ENCODE data around the gene FSIP1. TPM values are rescaled to one million over a fixed set of nuclear protein-coding genes. Genes with fewer than 3 reads are reported as not detected.

The FSIP1 gene
- total and polyA plus RNA-seq, 5 donors = 0.16 to 0.53 (median 0.34) TPM

DNA sequence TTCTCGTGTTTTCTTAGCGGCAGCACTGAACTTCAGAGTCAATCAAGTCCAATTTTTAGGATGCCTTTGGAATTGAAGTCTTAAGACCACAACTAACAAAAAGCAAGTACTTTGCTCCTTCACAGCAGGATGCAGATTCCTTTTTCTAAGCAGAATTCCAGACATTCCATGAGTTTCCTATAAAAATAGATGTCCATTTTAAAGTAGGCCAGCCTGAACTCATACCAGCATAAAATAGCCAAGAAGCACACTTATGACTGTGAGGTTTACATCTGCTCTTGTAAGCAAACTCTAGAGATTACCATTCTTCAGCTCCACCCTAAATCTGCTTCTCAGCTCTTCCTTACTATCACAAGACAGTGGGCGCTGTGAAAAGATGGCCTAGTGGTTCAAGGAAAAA lies 116.0 kb downstream of the FSIP1 start:
- H3K4me1 ChIP-seq (ENCODE audit: control insufficient read depth, insufficient read depth, low read length) = no peaks in the 10 kb centered on the region
- no peaks in the 10 kb centered on the region for H3K9me3 ChIP-seq (ENCODE audit: control insufficient read depth, low read length)
- ATAC-seq = no peak
- no peak overlapping the region for H3K4me3 ChIP-seq (ENCODE audit: low read length)
- intact Hi-C loops (cut with DNase I) = no loop called here
- no peak for DNase-seq
- 90% methylated on average over 3 of the region's 3 CpGs for WGBS
- no peaks in the 10 kb centered on the region for H3K27me3 ChIP-seq (ENCODE audit: control insufficient read depth, insufficient read depth)
- no peak overlapping the region for H3K27ac ChIP-seq (ENCODE audit: low read length)

DNA sequence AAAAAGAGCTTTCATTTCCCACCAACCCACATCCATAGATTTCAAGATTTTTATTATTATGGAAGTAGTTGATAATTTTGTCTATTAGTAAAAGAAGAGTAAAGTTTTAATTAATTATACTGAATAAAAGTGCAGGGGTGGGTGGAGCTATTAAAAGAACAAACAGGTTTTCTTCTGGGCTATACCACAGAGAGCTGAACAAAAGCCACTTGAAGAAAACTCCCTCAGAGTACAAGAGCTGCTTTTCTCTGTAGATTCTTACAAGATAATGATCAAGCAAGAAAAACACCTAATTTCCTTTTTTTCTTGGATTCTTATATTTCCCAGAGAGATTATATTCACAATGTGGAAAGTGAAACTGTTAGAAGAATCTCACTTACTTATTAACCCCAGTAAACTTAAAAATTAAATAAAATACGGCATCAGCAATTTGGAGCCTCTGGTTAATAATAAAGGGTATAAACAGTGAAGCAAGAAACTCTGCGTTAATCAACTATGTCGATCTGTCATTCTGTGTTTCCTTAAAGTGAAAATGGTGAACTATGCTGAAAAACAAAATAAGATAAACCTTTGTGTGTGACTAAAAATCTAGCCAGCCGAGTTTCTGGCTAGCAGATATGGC lies 116.9 kb downstream of the FSIP1 start:
- no peaks in the 10 kb centered on the region for H3K27me3 ChIP-seq (ENCODE audit: control insufficient read depth, insufficient read depth)
- H3K27ac ChIP-seq (ENCODE audit: low read length) = no peak overlapping the region
- H3K4me1 ChIP-seq (ENCODE audit: control insufficient read depth, insufficient read depth, low read length) = no peaks in the 10 kb centered on the region
- no peak overlapping the region for H3K4me3 ChIP-seq (ENCODE audit: low read length)
- no peaks in the 10 kb centered on the region for H3K9me3 ChIP-seq (ENCODE audit: control insufficient read depth, low read length)
- no peak for ATAC-seq
- 70% methylated on average over 4 of the region's 4 CpGs for WGBS
- DNase-seq = no peak
- intact Hi-C loops (cut with DNase I) = no loop called here

DNA sequence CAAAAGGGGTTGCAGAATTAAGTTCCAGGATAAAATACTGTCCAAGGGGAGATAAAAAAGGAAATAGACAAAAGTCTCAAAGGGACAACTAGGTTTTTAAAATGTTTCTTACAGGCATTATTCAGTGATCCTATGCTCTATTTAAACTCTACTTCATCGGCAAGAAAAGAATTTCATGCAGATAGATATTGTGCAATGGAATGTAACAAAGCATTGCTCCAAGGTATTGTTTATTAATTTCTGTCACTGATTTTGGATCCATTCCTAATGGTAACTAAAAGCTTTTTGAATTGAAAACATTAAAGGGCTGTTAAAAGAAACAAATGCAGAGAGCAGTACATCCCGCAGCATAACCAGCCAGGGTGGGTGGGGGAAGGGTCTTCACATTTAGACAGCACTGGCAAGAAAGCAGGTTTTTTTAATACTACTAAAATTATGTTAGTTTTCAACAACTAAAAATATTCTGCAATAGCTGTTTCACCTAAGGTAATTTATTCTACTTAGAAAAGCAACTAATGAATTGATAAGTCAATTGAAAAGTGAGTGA lies 118.9 kb downstream of the FSIP1 start:
- ATAC-seq (no peak), DNase-seq (no peak)
- intact Hi-C loops (cut with DNase I) = no loop called here
- Histone ChIP-seq H3K9me3 (ENCODE audit: control insufficient read depth, low read length) (no peaks in the 10 kb centered on the region), H3K4me1 (ENCODE audit: control insufficient read depth, insufficient read depth, low read length) (no peaks in the 10 kb centered on the region), H3K27me3 (ENCODE audit: control insufficient read depth, insufficient read depth) (no peaks in the 10 kb centered on the region), H3K4me3 (ENCODE audit: low read length) (no peak overlapping the region), H3K27ac (ENCODE audit: low read length) (no peak overlapping the region)
- WGBS = 73% methylated on average over 2 of the region's 2 CpGs

DNA sequence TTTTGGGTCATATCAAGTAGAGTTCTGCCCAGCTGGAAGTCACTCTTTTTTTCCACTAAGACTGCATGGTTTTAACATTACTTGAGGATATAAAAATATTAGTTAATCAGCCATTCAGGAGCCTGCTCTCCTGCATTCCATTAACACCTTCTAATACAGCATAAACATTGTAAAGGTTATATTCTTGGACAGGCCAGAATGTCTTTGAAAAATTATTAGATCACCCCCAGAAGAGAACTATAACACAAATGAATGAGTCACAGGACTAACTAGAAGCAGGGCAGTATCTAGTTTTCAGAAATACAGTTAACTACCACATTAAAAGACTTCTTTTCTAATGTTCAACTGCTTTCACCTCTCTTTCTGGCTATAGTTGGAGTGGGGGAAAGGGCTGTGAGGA lies 120.9 kb downstream of the FSIP1 start:
- no peak for DNase-seq
- no peak overlapping the region for H3K27ac ChIP-seq (ENCODE audit: low read length)
- no peaks in the 10 kb centered on the region for H3K4me1 ChIP-seq (ENCODE audit: control insufficient read depth, insufficient read depth, low read length)
- H3K4me3 ChIP-seq (ENCODE audit: low read length) = no peak overlapping the region
- ATAC-seq = no peak
- intact Hi-C loops (cut with DNase I) = no loop called here
- no peaks in the 10 kb centered on the region for H3K9me3 ChIP-seq (ENCODE audit: control insufficient read depth, low read length)
- H3K27me3 ChIP-seq (ENCODE audit: control insufficient read depth, insufficient read depth) = no peaks in the 10 kb centered on the region

DNA sequence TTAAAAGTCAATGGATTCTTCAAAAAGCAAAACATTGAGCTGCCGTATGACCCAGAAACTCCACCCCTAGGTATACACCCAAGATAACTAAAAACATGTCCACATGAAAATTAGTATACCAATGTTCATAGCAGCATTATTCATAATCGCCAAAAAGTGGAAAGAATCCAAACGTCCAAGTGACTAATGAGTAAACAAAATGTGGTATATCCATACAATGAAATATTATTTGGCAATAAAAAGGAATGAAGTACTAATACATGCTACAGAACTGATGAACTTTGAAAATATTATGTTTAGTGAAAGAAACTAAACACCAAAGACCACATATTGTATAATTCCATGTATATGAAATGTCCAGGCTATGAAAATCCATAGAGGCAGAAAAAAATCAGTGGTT lies 123.9 kb downstream of the FSIP1 start:
- Histone ChIP-seq H3K27ac (ENCODE audit: low read length) (no peak overlapping the region), H3K4me1 (ENCODE audit: control insufficient read depth, insufficient read depth, low read length) (no peaks in the 10 kb centered on the region), H3K4me3 (ENCODE audit: low read length) (no peak overlapping the region), H3K9me3 (ENCODE audit: control insufficient read depth, low read length) (no peaks in the 10 kb centered on the region), H3K27me3 (ENCODE audit: control insufficient read depth, insufficient read depth) (no peaks in the 10 kb centered on the region)
- DNase-seq = no peak
- 93% methylated on average over 3 of the region's 3 CpGs for WGBS
- intact Hi-C loops (cut with DNase I) = no loop called here
- no peak for ATAC-seq

DNA sequence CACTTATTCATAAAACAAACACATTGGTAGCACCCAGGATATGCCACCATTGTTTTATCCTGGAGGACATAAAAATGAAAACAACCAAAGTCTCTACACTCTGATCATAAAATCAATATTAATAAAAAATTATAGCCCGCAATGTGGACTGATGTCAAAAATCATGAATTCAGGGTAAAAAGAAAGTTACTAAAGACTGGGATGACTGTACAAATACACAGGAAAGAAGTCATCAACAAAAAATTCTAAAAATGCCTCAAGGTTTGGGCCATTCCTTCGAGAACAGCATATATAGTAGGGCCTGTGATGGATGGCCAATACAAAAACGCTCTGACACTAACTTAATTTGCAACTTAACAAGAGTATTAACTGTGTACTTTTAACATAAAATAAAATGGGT lies 125.0 kb downstream of the FSIP1 start:
- Histone ChIP-seq H3K27me3 (ENCODE audit: control insufficient read depth, insufficient read depth) (no peaks in the 10 kb centered on the region), H3K4me3 (ENCODE audit: low read length) (no peak overlapping the region), H3K9me3 (ENCODE audit: control insufficient read depth, low read length) (no peaks in the 10 kb centered on the region), H3K27ac (ENCODE audit: low read length) (no peak overlapping the region), H3K4me1 (ENCODE audit: control insufficient read depth, insufficient read depth, low read length) (no peaks in the 10 kb centered on the region)
- DNase-seq (no peak), ATAC-seq (no peak)
- intact Hi-C loops (cut with DNase I) = no loop called here
- WGBS = 85% methylated on average over 3 of the region's 3 CpGs

DNA sequence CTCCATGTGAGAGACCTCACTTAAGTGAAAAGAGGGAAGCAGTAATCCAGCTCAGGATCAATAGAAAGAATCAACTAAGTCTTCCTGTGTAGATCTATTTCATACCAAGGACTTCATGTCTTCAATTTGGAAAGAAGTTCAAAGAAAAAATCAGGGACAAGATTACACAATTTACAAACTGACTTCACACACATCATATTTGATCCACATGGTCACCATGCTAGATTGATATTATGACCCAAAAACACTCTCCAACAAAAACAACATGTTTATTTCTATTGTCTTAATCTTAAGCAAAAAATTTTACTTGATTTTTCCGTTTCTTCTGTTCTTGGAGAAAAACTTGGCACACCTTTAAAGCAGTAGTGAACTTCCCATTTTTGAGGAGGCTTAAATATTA lies 125.5 kb downstream of the FSIP1 start:
- no peak overlapping the region for H3K4me3 ChIP-seq (ENCODE audit: low read length)
- H3K4me1 ChIP-seq (ENCODE audit: control insufficient read depth, insufficient read depth, low read length) = no peaks in the 10 kb centered on the region
- no peak overlapping the region for H3K27ac ChIP-seq (ENCODE audit: low read length)
- ATAC-seq (no peak), DNase-seq (no peak)
- intact Hi-C loops (cut with DNase I) = no loop called here
- WGBS = 58% methylated on average over 1 of the region's 1 CpG
- H3K27me3 ChIP-seq (ENCODE audit: control insufficient read depth, insufficient read depth) = no peaks in the 10 kb centered on the region
- no peaks in the 10 kb centered on the region for H3K9me3 ChIP-seq (ENCODE audit: control insufficient read depth, low read length)

DNA sequence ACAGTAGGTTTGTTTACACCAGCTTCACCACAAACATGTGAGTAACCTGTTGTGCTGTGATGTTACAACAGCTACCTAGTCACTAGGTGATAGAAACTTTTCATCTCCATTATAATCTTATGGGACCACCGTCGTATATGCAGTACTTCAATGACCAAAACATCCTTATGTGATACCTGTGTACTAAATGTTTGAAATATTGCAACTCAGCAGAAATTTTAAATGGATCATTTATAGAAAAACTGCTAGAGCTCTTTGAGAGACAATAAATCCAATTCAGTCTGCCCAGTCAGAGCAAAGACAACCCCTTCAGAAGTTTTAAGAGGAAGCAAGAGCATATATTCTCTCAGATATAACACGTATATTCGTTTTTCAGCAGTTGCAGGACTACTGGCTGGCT lies 128.3 kb downstream of the FSIP1 start:
- DNase-seq (no peak), ATAC-seq (no peak)
- Histone ChIP-seq H3K27me3 (ENCODE audit: control insufficient read depth, insufficient read depth) (no peaks in the 10 kb centered on the region), H3K27ac (ENCODE audit: low read length) (no peak overlapping the region), H3K4me1 (ENCODE audit: control insufficient read depth, insufficient read depth, low read length) (no peaks in the 10 kb centered on the region), H3K4me3 (ENCODE audit: low read length) (no peak overlapping the region), H3K9me3 (ENCODE audit: control insufficient read depth, low read length) (no peaks in the 10 kb centered on the region)
- intact Hi-C loops (cut with DNase I) = no loop called here
- 89% methylated on average over 4 of the region's 4 CpGs for WGBS

DNA sequence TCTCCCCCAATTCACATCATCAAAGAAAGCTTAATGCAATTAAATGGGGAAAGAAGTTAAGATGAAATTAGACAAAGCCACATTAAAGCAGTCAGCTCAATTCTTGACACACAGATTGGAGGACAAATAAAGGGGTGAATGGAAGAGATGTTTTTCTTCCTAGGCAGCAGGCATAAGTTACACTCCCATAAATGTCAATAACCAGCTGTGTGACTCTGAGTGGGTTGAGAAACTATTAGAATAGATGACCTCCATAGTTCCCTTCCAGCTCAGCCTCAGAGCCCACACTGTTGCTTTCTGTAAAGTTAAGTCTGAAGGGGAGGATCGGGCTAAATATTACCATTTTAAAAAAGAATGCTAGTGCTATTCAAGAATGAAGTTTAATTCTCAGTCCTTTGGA lies 130.8 kb downstream of the FSIP1 start:
- Histone ChIP-seq H3K9me3 (ENCODE audit: control insufficient read depth, low read length) (no peaks in the 10 kb centered on the region), H3K4me3 (ENCODE audit: low read length) (no peak overlapping the region), H3K27me3 (ENCODE audit: control insufficient read depth, insufficient read depth) (no peaks in the 10 kb centered on the region), H3K4me1 (ENCODE audit: control insufficient read depth, insufficient read depth, low read length) (no peaks in the 10 kb centered on the region), H3K27ac (ENCODE audit: low read length) (no peak overlapping the region)
- no peak for DNase-seq
- ATAC-seq = no peak
- WGBS = 72% methylated on average over 1 of the region's 1 CpG
- intact Hi-C loops (cut with DNase I) = no loop called here

DNA sequence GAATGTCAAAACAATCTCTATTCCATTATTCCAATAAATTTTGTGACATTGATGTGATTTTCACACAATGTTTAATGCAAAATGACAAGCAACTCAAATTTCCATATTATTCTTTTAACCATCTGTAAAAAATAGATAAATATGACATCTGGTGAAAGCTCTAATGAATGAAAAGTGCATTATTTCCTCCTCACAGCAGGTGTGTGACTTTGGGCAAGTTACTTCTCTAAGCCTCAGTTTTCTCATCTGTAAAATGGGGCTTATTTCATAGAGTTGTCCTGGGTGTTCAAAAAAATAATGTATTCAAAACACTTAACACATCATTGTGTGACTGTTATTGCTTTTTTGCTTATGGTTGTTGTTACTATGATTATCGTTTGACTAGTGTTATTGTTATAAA lies 131.3 kb downstream of the FSIP1 start:
- 84% methylated on average over 1 of the region's 1 CpG for WGBS
- DNase-seq = no peak
- Histone ChIP-seq H3K4me3 (ENCODE audit: low read length) (no peak overlapping the region), H3K27me3 (ENCODE audit: control insufficient read depth, insufficient read depth) (no peaks in the 10 kb centered on the region), H3K4me1 (ENCODE audit: control insufficient read depth, insufficient read depth, low read length) (no peaks in the 10 kb centered on the region), H3K27ac (ENCODE audit: low read length) (no peak overlapping the region), H3K9me3 (ENCODE audit: control insufficient read depth, low read length) (no peaks in the 10 kb centered on the region)
- no peak for ATAC-seq
- intact Hi-C loops (cut with DNase I) = no loop called here

DNA sequence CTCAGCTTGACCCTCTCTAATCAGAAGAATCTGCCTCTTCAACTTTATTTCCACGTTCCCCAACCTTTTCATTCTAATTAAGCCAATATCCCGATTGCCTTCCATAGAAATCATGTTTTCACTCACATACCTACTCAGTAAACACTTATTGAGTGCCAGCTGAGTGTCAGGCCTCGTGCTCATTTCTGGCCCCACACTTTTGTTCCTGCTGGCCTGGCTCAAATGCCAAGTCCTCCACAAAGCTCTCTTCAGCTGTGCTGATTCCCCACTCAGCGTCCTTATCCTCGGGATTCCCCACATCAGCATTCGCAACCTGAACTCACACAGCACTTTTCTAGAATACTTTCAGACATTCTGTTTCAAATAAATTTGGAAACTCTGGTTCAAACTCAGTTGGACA lies 132.9 kb downstream of the FSIP1 start:
- WGBS = 61% methylated on average over 6 of the region's 6 CpGs
- H3K4me1 ChIP-seq (ENCODE audit: control insufficient read depth, insufficient read depth, low read length) = no peaks in the 10 kb centered on the region
- no peaks in the 10 kb centered on the region for H3K9me3 ChIP-seq (ENCODE audit: control insufficient read depth, low read length)
- no peak overlapping the region for H3K4me3 ChIP-seq (ENCODE audit: low read length)
- H3K27me3 ChIP-seq (ENCODE audit: control insufficient read depth, insufficient read depth) = no peaks in the 10 kb centered on the region
- DNase-seq = no peak
- peak; percentile 77 to 80 for ATAC-seq
- intact Hi-C loops (cut with DNase I) = no loop called here
- peak overlapping the region; percentile 51 for H3K27ac ChIP-seq (ENCODE audit: low read length)

DNA sequence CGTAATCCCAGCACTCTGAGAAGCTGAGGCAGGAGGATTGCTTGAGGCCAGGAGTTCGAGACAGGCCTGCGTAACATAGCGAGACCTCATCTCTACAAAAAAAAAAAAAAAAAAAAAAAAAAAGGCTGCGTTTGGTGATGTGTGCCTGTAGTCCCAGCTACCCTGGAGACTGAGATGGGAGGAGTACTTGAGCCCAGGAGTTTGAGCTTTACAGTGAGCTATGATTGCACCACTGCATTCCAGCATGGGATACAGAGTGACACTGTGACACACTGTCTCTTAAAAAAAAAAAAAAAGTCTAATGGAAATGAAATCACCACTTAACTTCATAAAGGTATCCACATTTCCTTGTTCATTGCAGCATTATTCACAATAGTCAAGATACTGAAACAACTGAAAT lies 136.2 kb downstream of the FSIP1 start:
- over 99% methylated on average over 5 of the region's 5 CpGs for WGBS
- H3K4me3 ChIP-seq (ENCODE audit: low read length) = no peak overlapping the region

More for the DNA sequence above, 136.2 kb downstream of the FSIP1 start:
- H3K27me3 ChIP-seq (ENCODE audit: control insufficient read depth, insufficient read depth) = no peaks in the 10 kb centered on the region
- no peak for DNase-seq
- H3K27ac ChIP-seq (ENCODE audit: low read length) = no peak overlapping the region
- H3K9me3 ChIP-seq (ENCODE audit: control insufficient read depth, low read length) = no peaks in the 10 kb centered on the region
- H3K4me1 ChIP-seq (ENCODE audit: control insufficient read depth, insufficient read depth, low read length) = no peaks in the 10 kb centered on the region
- ATAC-seq = no peak
- intact Hi-C loops (cut with DNase I) = no loop called here

Data from right cardiac atrium (tissue), 5 donors.